Activated B cell treated with CpG ODN at 0.5 μM for 24 hours (primary cell): Measurements from ENCODE around the gene NT5C3A. TPM values are rescaled to one million over a fixed set of nuclear protein-coding genes. Genes with fewer than 3 reads are reported as not detected.

Experiments
- ATAC-seq: fragments of 200-7000 bp; cut with Tn5 transposase; one replicate; pipeline ENCODE4 v1.10.0; 2021; ENCODE audit warnings: low read depth, mild to moderate bottlenecking, moderate library complexity
- CTCF ChIA-PET: fragments of 350-600 bp; sonication (Branson Sonifier 250); formaldehyde crosslinking; loops from one replicate; lab custom pipeline; 2021; ENCODE audit warnings: antibody characterized with exemption; lab: Charles Lee
- POLR2A ChIA-PET: fragments of 350-600 bp; sonication (Branson Sonifier 250); formaldehyde crosslinking; loops from one replicate; lab custom pipeline; 2021; ENCODE audit warnings: antibody characterized with exemption; lab: Charles Lee
- DNase-seq: peaks from one replicate; pipeline ENCODE4 v3.0.0; 2022
- H3K27ac Mint-ChIP-seq: one replicate; pipeline ENCODE4 v1.8.0; 2020; ENCODE audit warnings: mixed read lengths
- H3K27me3 Mint-ChIP-seq: one replicate; pipeline ENCODE4 v1.8.0; 2021; ENCODE audit warnings: mixed read lengths
- H3K36me3 Mint-ChIP-seq: one replicate; pipeline ENCODE4 v1.8.0; 2021; ENCODE audit warnings: low read depth, mixed read lengths
- H3K4me1 Mint-ChIP-seq: one replicate; pipeline ENCODE4 v1.8.0; 2021; ENCODE audit warnings: mixed read lengths
- H3K4me3 Mint-ChIP-seq: one replicate; pipeline ENCODE4 v1.8.0; 2020; ENCODE audit warnings: mild to moderate bottlenecking, mixed read lengths
- H3K9me3 Mint-ChIP-seq: one replicate; pipeline ENCODE4 v1.8.0; 2020; ENCODE audit warnings: mixed read lengths
- CTCF ChIP-seq: fragments of 200-600 bp; IDR thresholded peaks from one replicate; pipeline ENCODE4 v1.8.0; 2022; ENCODE audit warnings: antibody characterized with exemption, mild to moderate bottlenecking
- intact Hi-C: fragments of 100-400 bp; cut with micrococcal nuclease; formaldehyde crosslinking; loops from one replicate; pipeline ENCODE4 v1.15.1; 2024
- total RNA-seq: library from RNA; stranded (reverse); gene quantifications from 2 replicates; pipeline ENCODE4 v1.2.3, GENCODE V29; 2022

Gene NT5C3A
- total RNA-seq, 1 donor from 2014 or later, result 40.7 TPM

GRCh38 chr7:33089142-33089541 is 26.6 kb upstream of the NT5C3A start:
- CTCF ChIA-PET, result no interaction called here

GRCh38 chr7:33087858-33088257 is 25.3 kb upstream of the NT5C3A start:
- Mint-ChIP-seq H3K27ac (no peak overlapping the region), H3K27me3 (no peaks in the 10 kb centered on the region), H3K4me3 (no peak overlapping the region), H3K36me3 (peaks cover 9% of the 10 kb centered on the region), H3K9me3 (peaks cover 3% of the 10 kb centered on the region), H3K4me1 (peaks cover 9% of the 10 kb centered on the region)
- TF ChIP-seq CTCF, result no peak
- DNase-seq, result no peak
- ChIA-PET CTCF (no interaction called here), POLR2A (no interaction called here)
- intact Hi-C loops, result no loop called here
- ATAC-seq, result no peak

More at GRCh38 chr7:33089142-33089541, 26.6 kb upstream of the NT5C3A start:
- no peaks in the 10 kb centered on the region for H3K27me3 Mint-ChIP-seq
- H3K9me3 Mint-ChIP-seq, result peaks cover 3% of the 10 kb centered on the region
- H3K4me1 Mint-ChIP-seq, result peaks cover 9% of the 10 kb centered on the region
- H3K27ac Mint-ChIP-seq, result no peak overlapping the region
- peaks cover 22% of the 10 kb centered on the region for H3K36me3 Mint-ChIP-seq
- ATAC-seq (no peak), DNase-seq (no peak)
- intact Hi-C loops, result no loop called here
- no peak overlapping the region for H3K4me3 Mint-ChIP-seq
- TF ChIP-seq CTCF, result no peak
- POLR2A ChIA-PET, result no interaction called here

GRCh38 chr7:33087356-33087755 is 24.8 kb upstream of the NT5C3A start:
- Mint-ChIP-seq H3K4me3 (no peak overlapping the region), H3K36me3 (peaks cover 4% of the 10 kb centered on the region), H3K27me3 (no peaks in the 10 kb centered on the region), H3K27ac (no peak overlapping the region), H3K9me3 (peaks cover 3% of the 10 kb centered on the region), H3K4me1 (peaks cover 9% of the 10 kb centered on the region)
- intact Hi-C loops, result no loop called here
- no peak for ATAC-seq
- DNase-seq, result no peak
- no peak for TF ChIP-seq CTCF
- POLR2A ChIA-PET, result no interaction called here
- CTCF ChIA-PET, result no interaction called here

GRCh38 chr7:33079763-33080690 is 17.5 kb upstream of the NT5C3A start:
- POLR2A ChIA-PET, result no interaction called here
- Mint-ChIP-seq H3K4me1 (peaks cover 11% of the 10 kb centered on the region), H3K27me3 (peaks cover 5% of the 10 kb centered on the region), H3K4me3 (no peak overlapping the region), H3K9me3 (no peaks in the 10 kb centered on the region), H3K36me3 (no peaks in the 10 kb centered on the region), H3K27ac (no peak overlapping the region)
- ATAC-seq (no peak), DNase-seq (no peak)
- CTCF ChIA-PET, result no interaction called here
- no peak for TF ChIP-seq CTCF
- intact Hi-C loops, result no loop called here

- Mint-ChIP-seq H3K27me3 (peaks cover 5% of the 10 kb centered on the region), H3K27ac (no peak overlapping the region), H3K4me1 (peaks cover 11% of the 10 kb centered on the region), H3K4me3 (no peak overlapping the region), H3K36me3 (no peaks in the 10 kb centered on the region), H3K9me3 (no peaks in the 10 kb centered on the region)
- intact Hi-C loops, result no loop called here
- POLR2A ChIA-PET, result interaction anchor here (0.6 kb wide), 1 partner anchor 39 kb away, joined by 5 read pairs; no protein-coding TSS in a partner anchor
- DNase-seq (no peak), ATAC-seq (no peak)
- CTCF ChIA-PET, result no interaction called here
- no peak for TF ChIP-seq CTCF
These were observed 16.5 kb upstream of the NT5C3A start for GRCh38 chr7:33079096-33079495.
